Epithelial cell of proximal tubule (primary cell): ENCODE data around the gene ASXL3. TPM values are rescaled to one million over a fixed set of nuclear protein-coding genes. Genes with fewer than 3 reads are reported as not detected.

Source experiments
- DNase-seq: peaks from one replicate; pipeline ENCODE4 v3.0.0-alpha.2; 2011; ENCODE audit warnings: low read depth
- H3K4me3 ChIP-seq: 2 replicates; pipeline ENCODE4 v1.5.1; 2011; ENCODE audit warnings: low read depth, mild to moderate bottlenecking, low read length
- CTCF ChIP-seq: conservative IDR thresholded peaks from 2 replicates; pipeline ENCODE4 v1.5.1; 2012; ENCODE audit warnings: low read depth, mild to moderate bottlenecking, low read length
- total RNA-seq: library from RNA; depleted of rRNA; stranded (reverse); fragments of >200 nt; gene quantifications from 2 replicates; pipeline ENCODE4 v1.2.3, GENCODE V29; 2015

ASXL3 gene
- total RNA-seq: under 0.01 and 0.23 TPM in 2 replicates

- DNase-seq: no peak
Measured at GRCh38 chr18:33577685-33578517, at the start of gene ASXL3. TSS of gene ASXL3 (plus strand) at chr18:33578219. CDS start at chr18:33578632, 413 bp downstream.

GRCh38 chr18:33532978-33533377, 45.0 kb upstream of the ASXL3 start:
- H3K4me3 ChIP-seq: no peak overlapping the region
- no peak for TF ChIP-seq CTCF
- no peak for DNase-seq

More at GRCh38 chr18:33577685-33578517, at the start of gene ASXL3:
- no peak for TF ChIP-seq CTCF
- peak within 1 kb of the TSS; percentile 72 for H3K4me3 ChIP-seq

- DNase-seq: no peak
- no peak overlapping the region for H3K4me3 ChIP-seq
- no peak for TF ChIP-seq CTCF
Measured at GRCh38 chr18:33536904-33537303, 41.1 kb upstream of the ASXL3 start.

- no peak overlapping the region for H3K4me3 ChIP-seq
- no peak for TF ChIP-seq CTCF
- no peak for DNase-seq
Measured at GRCh38 chr18:33538418-33539042, 39.5 kb upstream of the ASXL3 start.

- no peak overlapping the region for H3K4me3 ChIP-seq
- no peak for DNase-seq
- no peak for TF ChIP-seq CTCF
Measured at GRCh38 chr18:33540392-33540791, 37.6 kb upstream of the ASXL3 start.

GRCh38 chr18:33541316-33541715, 36.7 kb upstream of the ASXL3 start:
- no peak for TF ChIP-seq CTCF
- no peak for DNase-seq
- H3K4me3 ChIP-seq: no peak overlapping the region
